ENCODE data around the gene PDGFD. TPM values are rescaled to one million over a fixed set of nuclear protein-coding genes. Genes with fewer than 3 reads are reported as not detected.

PDGFD gene
- total RNA-seq, 1 donor from 2014 or later = 9.0 TPM

- ATAC-seq (peak; percentile 65), DNase-seq (ENCODE audit: missing footprints) (no peak)
- intact Hi-C loops (cut with DNase I) = no loop called here
Measured at GRCh38 chr11:104148074-104148473, 15.9 kb downstream of the PDGFD start.

GRCh38 chr11:104146943-104147342 is 17.0 kb downstream of the PDGFD start:
- no peak for ATAC-seq
- no peak for DNase-seq (ENCODE audit: missing footprints)
- intact Hi-C loops (cut with DNase I) = no loop called here

- ATAC-seq (no peak), DNase-seq (ENCODE audit: missing footprints) (no peak)
- intact Hi-C loops (cut with DNase I) = no loop called here
Measured at GRCh38 chr11:104146421-104146820, 17.5 kb downstream of the PDGFD start.

- intact Hi-C loops (cut with DNase I) = no loop called here
- ATAC-seq (no peak), DNase-seq (ENCODE audit: missing footprints) (no peak)
Measured at GRCh38 chr11:104145062-104145461, 18.9 kb downstream of the PDGFD start.

- intact Hi-C loops (cut with DNase I) = no loop called here
- DNase-seq (ENCODE audit: missing footprints) (no peak), ATAC-seq (no peak)
Measured at GRCh38 chr11:104142698-104143097, 21.2 kb downstream of the PDGFD start.

- DNase-seq (ENCODE audit: missing footprints) = no peak
- intact Hi-C loops (cut with DNase I) = no loop called here
- no peak for ATAC-seq
Measured at GRCh38 chr11:104136861-104137260, 27.1 kb downstream of the PDGFD start.

DNA sequence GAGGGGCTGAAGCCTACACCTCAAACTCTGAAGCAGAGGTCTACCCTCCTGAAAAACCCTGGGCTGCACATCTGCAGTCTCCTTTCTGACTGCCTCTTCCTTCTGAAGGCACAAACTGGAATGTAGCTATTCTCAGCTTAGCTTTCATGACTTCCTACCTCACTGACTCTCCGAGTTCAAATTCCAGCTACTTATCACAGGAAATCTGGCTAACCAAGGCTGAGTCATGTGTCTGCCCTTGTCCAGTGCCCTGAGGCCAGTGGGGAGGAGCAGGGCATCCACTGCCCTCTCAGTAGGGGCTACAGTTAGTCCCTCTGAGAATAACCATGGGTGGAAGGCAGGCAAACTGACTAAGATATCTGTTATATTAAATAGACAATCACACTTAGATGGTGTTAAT is 29.2 kb downstream of the PDGFD start:
- intact Hi-C loops (cut with DNase I) = no loop called here
- ATAC-seq (no peak), DNase-seq (ENCODE audit: missing footprints) (no peak)

GRCh38 chr11:104130161-104130560 is 33.8 kb downstream of the PDGFD start:
- intact Hi-C loops (cut with DNase I) = no loop called here
- ATAC-seq = no peak
- DNase-seq (ENCODE audit: missing footprints) = no peak

DNA sequence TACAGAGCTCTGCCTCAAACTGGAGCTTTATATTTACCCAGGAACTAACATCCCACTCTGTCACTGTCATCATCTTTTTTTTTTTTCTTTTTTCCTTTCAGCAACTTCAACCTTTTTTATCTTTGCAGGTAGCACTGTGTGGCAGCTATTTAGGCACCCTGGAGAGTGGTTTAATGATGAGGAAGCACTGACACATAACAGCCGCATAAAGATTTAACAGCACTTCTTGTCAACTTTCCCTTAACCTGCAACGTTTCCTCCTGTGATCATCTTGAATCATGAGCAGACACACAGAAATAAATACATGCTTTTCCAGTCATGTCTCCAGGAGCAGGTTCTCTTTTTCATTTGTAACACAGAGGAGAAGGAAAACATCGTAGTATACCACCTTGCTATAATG is 34.8 kb downstream of the PDGFD start:
- intact Hi-C loops (cut with DNase I) = no loop called here
- no peak for ATAC-seq
- DNase-seq (ENCODE audit: missing footprints) = no peak

DNA sequence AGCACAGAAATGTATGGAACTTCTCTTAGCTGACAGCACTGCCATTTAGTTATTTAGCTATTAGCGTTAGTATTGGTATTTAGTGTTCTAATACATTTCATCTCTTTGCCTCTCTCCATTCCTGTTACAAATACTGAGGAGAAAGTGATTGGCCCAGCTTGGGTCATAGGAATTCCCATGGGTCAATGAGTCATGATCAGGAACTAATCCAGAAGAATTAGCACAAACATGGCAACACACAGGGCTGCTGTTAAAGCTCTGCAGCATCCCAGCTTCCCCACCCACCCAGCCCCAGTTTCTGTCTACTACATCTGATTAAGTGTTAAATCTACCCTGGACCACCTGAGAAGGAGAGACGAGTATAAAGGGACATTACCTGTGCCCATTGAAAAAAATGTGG is 36.1 kb downstream of the PDGFD start:
- ATAC-seq (peak; percentile 78), DNase-seq (ENCODE audit: missing footprints) (no peak)
- intact Hi-C loops (cut with DNase I) = no loop called here

- no peak for ATAC-seq
Measured at GRCh38 chr11:104126464-104126863, 37.5 kb downstream of the PDGFD start.

DNA sequence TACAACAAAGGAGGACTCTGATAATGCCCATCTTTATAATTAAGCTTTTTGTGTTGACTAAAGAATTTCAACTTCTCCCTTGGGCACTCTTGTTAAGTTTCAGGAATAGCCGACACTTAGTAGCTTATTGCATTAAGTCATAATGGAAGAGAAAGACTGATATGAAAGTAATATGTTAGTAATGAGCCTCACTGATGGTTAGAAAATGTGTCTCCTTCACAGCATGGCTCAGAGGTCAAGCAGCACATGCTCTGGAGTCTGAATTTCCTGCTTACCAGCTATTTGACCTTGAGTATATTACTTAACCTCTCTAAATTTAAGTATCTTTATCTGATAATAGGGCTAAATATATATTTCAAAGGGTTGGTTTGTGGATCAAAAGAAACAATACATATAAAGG is 39.0 kb downstream of the PDGFD start:
- intact Hi-C loops (cut with DNase I) = no loop called here
- ATAC-seq = no peak
- no peak for DNase-seq (ENCODE audit: missing footprints)

More at GRCh38 chr11:104126464-104126863, 37.5 kb downstream of the PDGFD start:
- intact Hi-C loops (cut with DNase I) = no loop called here
- DNase-seq (ENCODE audit: missing footprints) = no peak

- ATAC-seq = no peak
- intact Hi-C loops (cut with DNase I) = no loop called here
Measured at GRCh38 chr11:104122836-104123235, 41.1 kb downstream of the PDGFD start.

GRCh38 chr11:104122011-104122635 is 41.8 kb downstream of the PDGFD start:
- ATAC-seq (no peak), DNase-seq (ENCODE audit: missing footprints) (no peak)
- intact Hi-C loops (cut with DNase I) = no loop called here

More at GRCh38 chr11:104122836-104123235, 41.1 kb downstream of the PDGFD start:
- DNase-seq (ENCODE audit: missing footprints) = no peak

GRCh38 chr11:104120493-104121137 is 43.3 kb downstream of the PDGFD start:
- DNase-seq (ENCODE audit: missing footprints) (no peak), ATAC-seq (no peak)
- intact Hi-C loops (cut with DNase I) = no loop called here

GRCh38 chr11:104118105-104118744 is 45.7 kb downstream of the PDGFD start:
- intact Hi-C loops (cut with DNase I) = no loop called here
- DNase-seq (ENCODE audit: missing footprints) (no peak), ATAC-seq (no peak)

DNA sequence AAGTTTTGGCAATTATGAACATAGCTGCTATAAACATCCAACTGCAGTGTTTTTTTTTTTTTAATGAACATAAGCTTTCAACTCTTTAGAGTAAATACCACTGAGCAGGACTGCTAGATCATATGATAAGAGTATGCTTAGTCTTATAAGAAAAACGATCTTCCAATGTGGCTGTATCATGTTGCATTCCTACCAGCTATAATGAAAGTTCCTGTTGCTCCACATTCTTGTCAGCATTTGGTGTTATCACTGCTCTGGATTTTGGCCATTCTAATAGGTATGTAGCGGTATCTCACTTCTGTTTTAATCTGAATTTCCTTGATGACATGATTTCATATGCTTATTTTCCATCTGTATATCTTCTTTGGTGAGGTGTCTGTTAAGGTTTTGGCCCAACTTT is 50.4 kb downstream of the PDGFD start:
- no peak for DNase-seq (ENCODE audit: missing footprints)
- intact Hi-C loops (cut with DNase I) = no loop called here
- no peak for ATAC-seq

DNA sequence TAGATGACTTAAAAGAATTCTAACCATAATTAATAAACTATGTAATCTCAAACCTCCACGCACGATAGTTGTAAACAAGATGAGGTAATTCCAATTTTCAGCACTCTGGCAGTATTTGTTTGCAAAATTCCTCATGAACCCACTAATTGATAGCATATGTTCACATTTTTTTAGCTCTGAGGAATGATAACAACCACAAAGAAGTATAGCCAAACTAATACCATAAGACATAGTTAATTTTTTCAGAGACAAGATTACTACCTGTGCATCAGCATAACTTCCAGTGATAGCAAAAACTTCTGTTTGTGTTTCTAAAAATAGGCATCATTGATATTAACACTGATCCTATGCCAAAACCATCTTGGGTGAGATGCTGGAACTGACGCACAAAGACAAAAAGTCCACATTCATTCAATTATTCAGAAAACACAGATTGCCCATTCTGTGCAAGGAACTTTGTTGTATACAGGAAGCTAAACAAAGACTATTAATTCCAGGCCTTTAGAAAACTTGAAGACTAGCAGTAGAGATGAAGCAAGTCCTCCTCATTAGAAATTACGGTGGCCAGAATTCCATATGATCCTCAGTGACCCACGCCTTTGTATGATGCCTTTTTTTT is 57.7 kb downstream of the PDGFD start:
- intact Hi-C loops (cut with DNase I) = no loop called here
- DNase-seq (ENCODE audit: missing footprints) (no peak), ATAC-seq (no peak)

DNA sequence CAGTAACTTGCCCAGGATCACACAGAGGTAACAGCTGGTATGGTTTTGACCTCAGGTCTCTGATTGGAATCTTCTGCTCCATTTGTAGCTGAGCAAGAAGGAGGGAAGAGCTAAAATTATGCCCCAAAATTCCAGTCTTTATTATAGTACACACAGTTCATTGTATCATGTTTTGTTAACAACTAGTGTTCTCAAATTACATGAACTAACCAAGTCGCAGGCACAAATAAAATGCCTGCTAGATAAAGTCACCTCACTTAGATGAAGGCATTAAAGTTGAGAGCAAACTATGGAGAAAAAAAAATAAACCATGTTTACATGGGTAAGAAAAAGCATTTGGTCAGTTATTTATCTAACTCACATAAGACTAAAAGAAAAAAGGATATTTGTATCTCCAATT is 58.8 kb downstream of the PDGFD start:
- ATAC-seq = no peak
- intact Hi-C loops (cut with DNase I) = no loop called here
- no peak for DNase-seq (ENCODE audit: missing footprints)

DNA sequence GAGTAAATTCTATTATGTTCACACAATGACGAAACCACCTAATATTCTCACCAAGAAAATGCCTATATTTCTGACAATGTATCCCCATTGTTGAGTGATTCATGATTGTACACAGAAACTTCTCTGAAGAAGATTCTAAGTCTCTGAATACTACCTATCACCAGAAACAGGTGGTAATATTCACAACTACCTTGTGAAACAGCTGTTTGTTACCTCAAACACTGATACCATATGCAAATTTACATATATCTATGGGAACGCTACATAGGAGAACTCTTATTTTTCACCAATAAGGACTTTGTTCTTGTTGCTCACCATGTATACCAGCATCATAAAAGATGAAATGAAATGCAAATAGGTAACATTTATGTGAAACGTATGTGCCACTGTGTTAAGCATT is 59.3 kb downstream of the PDGFD start:
- intact Hi-C loops (cut with DNase I) = no loop called here
- no peak for ATAC-seq
- DNase-seq (ENCODE audit: missing footprints) = no peak
